K562 (cell line): ENCODE data around the gene MCM3.

ENCODE experiments used
- ATF1 ChIP-seq, 2 experiments: fragments of 450-650 bp in 1 of 2; IDR thresholded peaks; 2 replicates each; pipeline ENCODE4 v1.6.1; 2016; ENCODE audit warnings: missing compliant biosample characterization in 1 of 2, missing genetic modification characterization in 1 of 2
- CTCF ChIP-seq, 3 experiments: IDR thresholded peaks in 2 of 3; conservative IDR thresholded peaks in 1 of 3; 2 replicates each; pipeline ENCODE4 v1.5.1; 2011 to 2012; ENCODE audit warnings: low read length in 3 of 3, mild to moderate bottlenecking in 3 of 3, control low read depth in 2 of 3, improper control_type of control experiment in 1 of 3, inconsistent platforms in 1 of 3, low read depth in 1 of 3, mixed read lengths in 1 of 3, moderate library complexity in 1 of 3; ENCODE audit not compliant: insufficient read depth in 2 of 3
- E2F5 ChIP-seq: sonication (generic); formaldehyde crosslinking; IDR thresholded peaks from 2 replicates; pipeline ENCODE4 v1.8.0; 2022; ENCODE audit warnings: mild to moderate bottlenecking, missing genetic modification reagents
- EZH2 ChIP-seq: IDR thresholded peaks from 2 replicates; pipeline ENCODE4 v1.6.1; 2012; ENCODE audit warnings: low read depth, mild to moderate bottlenecking, inconsistent platforms, low read length, borderline replicate concordance
- ILK ChIP-seq: fragments of 450-650 bp; IDR thresholded peaks from 2 replicates; pipeline ENCODE4 v1.6.1; 2016; ENCODE audit warnings: missing genetic modification characterization, low read depth, mild to moderate bottlenecking, missing compliant biosample characterization, moderate library complexity, borderline replicate concordance
- JUNB ChIP-seq: fragments of 450-650 bp; formaldehyde crosslinking; conservative IDR thresholded peaks from 2 replicates; pipeline ENCODE4 v1.4.0; 2020; ENCODE audit warnings: mild to moderate bottlenecking
- POLR2A ChIP-seq: fragments of 450-650 bp; conservative IDR thresholded peaks from 2 replicates; pipeline ENCODE4 v1.6.1; 2016
- SNAPC5 ChIP-seq: fragments of 250-450 bp; sonication (Bioruptor Pico); IDR thresholded peaks from 2 replicates; pipeline ENCODE4 v1.8.0; 2021; ENCODE audit warnings: moderate library complexity, mild to moderate bottlenecking, inconsistent platforms
- TBP ChIP-seq: optimal IDR thresholded peaks from 2 replicates; pipeline ENCODE3; 2011; ENCODE audit warnings: low read depth, low read length, improper control_type of control experiment
- TFAP4 ChIP-seq: sonication (generic); formaldehyde crosslinking; IDR thresholded peaks from 2 replicates; pipeline ENCODE4 v1.8.0; 2022; ENCODE audit warnings: missing genetic modification reagents, mild to moderate bottlenecking, moderate library complexity, borderline replicate concordance
- TFE3 ChIP-seq: fragments of 450-650 bp; formaldehyde crosslinking; IDR thresholded peaks from 2 replicates; pipeline ENCODE4 v1.4.0; 2020; ENCODE audit warnings: mild to moderate bottlenecking, mixed read lengths
- ZNF121 ChIP-seq: sonication (generic); formaldehyde crosslinking; conservative IDR thresholded peaks from 2 replicates; pipeline ENCODE4 v1.8.0; 2022; ENCODE audit warnings: missing genetic modification reagents

GRCh38 chr6:52330470-52330869 is 45.9 kb upstream of the MCM3 start:
- no peak for TF ChIP-seq ILK (tag)
- no peak for TF ChIP-seq CTCF (IDR thresholded peaks at IDR 0.05 in 2 of 3, conservative IDR thresholded peaks at IDR 0.05 in 1 of 3; ENCODE audit: insufficient read depth in 2 of 3, low read depth in 1 of 3, low read length in 3 of 3)
- no peak for TF ChIP-seq TFAP4 (CRISPR knock-in tag)
- TF ChIP-seq ATF1 (CRISPR knock-in tag; IDR thresholded peaks at IDR 0.05): no peak
- TF ChIP-seq ATF1 (tag; IDR thresholded peaks at IDR 0.05): no peak
- TF ChIP-seq TFE3 (CRISPR knock-in tag): no peak
- TF ChIP-seq EZH2: no peak
- TF ChIP-seq SNAPC5 (CRISPR knock-in tag): no peak
- TF ChIP-seq JUNB (CRISPR knock-in tag): no peak
- no peak for TF ChIP-seq ZNF121 (CRISPR knock-in tag)
- no peak for TF ChIP-seq TBP
- no peak for TF ChIP-seq POLR2A
- TF ChIP-seq E2F5 (CRISPR knock-in tag): no peak
